PC-3 (cell line): ENCODE data around the gene TMEM192. TPM values are rescaled to one million over a fixed set of nuclear protein-coding genes. Genes with fewer than 3 reads are reported as not detected.
"Not testable (repeated sequence)": the region's sequence is repeated elsewhere in the genome, so short reads cannot be mapped to it uniquely, and the experiment has no call there.

Experiments used
- ATAC-seq: fragments of 200-7000 bp; cut with Tn5 transposase; 2 replicates; pipeline ENCODE4 v1.9.1; 2020; ENCODE audit warnings: mild to moderate bottlenecking, moderate library complexity
- BruUV-seq: library from RNA; stranded (reverse); fragments of 400-500 nt; replicated peaks from 2 replicates; lab custom pipeline; 2021; lab: Mats Ljungman, UMichigan
- CTCF ChIA-PET: fragments of 300-600 bp; sonication (Branson Sonifier 250); formaldehyde crosslinking; loops from one replicate; lab custom pipeline; 2022; ENCODE audit warnings: antibody characterized with exemption; lab: Charles Lee
- POLR2A ChIA-PET: fragments of 300-600 bp; sonication (Branson Sonifier 250); formaldehyde crosslinking; loops from one replicate; lab custom pipeline; 2022; ENCODE audit warnings: antibody characterized with exemption; ENCODE audit not compliant: unreplicated experiment; lab: Charles Lee
- DNase-seq: peaks from one replicate; pipeline ENCODE4 v3.0.0-alpha.2; 2015
- H2AFZ ChIP-seq: fragments of 300-600 bp; sonication (generic); 2 replicates; pipeline ENCODE4 v1.6.0; 2016; ENCODE audit warnings: antibody characterized with exemption, low read length
- H3F3A ChIP-seq: fragments of 300-600 bp; sonication (generic); one replicate; pipeline ENCODE4 v1.6.0; 2017; ENCODE audit warnings: antibody characterized with exemption, low read length, control low read depth, mild to moderate bottlenecking; ENCODE audit not compliant: unreplicated experiment
- H3K27ac ChIP-seq: fragments of 300-600 bp; sonication (generic); 2 replicates; pipeline ENCODE4 v1.5.1; 2016; ENCODE audit warnings: mild to moderate bottlenecking, low read length
- H3K27me3 ChIP-seq: fragments of 300-600 bp; sonication (generic); 2 replicates; pipeline ENCODE4 v1.6.1; 2016; ENCODE audit warnings: low read length, mixed read lengths
- H3K36me3 ChIP-seq: fragments of 300-600 bp; sonication (generic); 2 replicates; pipeline ENCODE4 v1.6.1; 2016; ENCODE audit warnings: low read depth, mixed run types, low read length, mixed read lengths
- H3K4me1 ChIP-seq: fragments of 300-600 bp; sonication (generic); 2 replicates; pipeline ENCODE4 v1.5.1; 2016; ENCODE audit warnings: low read length; ENCODE audit not compliant: insufficient read depth
- H3K4me2 ChIP-seq: fragments of 300-600 bp; sonication (generic); 2 replicates; pipeline ENCODE4 v1.6.0; 2016; ENCODE audit warnings: low read length
- H3K4me3 ChIP-seq: fragments of 300-600 bp; sonication (generic); 2 replicates; pipeline ENCODE4 v1.5.1; 2016; ENCODE audit warnings: mild to moderate bottlenecking, low read length, mixed read lengths
- H3K79me2 ChIP-seq: fragments of 300-600 bp; sonication (generic); 2 replicates; pipeline ENCODE4 v1.6.1; 2017; ENCODE audit warnings: low read length, mixed read lengths
- H3K9ac ChIP-seq: fragments of 300-600 bp; sonication (generic); 2 replicates; pipeline ENCODE4 v1.6.0; 2016; ENCODE audit warnings: mild to moderate bottlenecking, low read length
- H3K9me2 ChIP-seq: fragments of 300-600 bp; sonication (generic); replicated peaks from 2 replicates; pipeline ENCODE4 v1.6.1; 2016; ENCODE audit warnings: mixed run types, low read length, mixed read lengths
- H3K9me3 ChIP-seq: fragments of 300-600 bp; sonication (generic); 2 replicates; pipeline ENCODE4 v1.6.1; 2016; ENCODE audit warnings: low read length, mixed read lengths
- H4K20me1 ChIP-seq: fragments of 300-600 bp; sonication (generic); 2 replicates; pipeline ENCODE4 v1.6.1; 2016; ENCODE audit warnings: low read length, mixed read lengths
- EZH2 ChIP-seq: fragments of 300-600 bp; sonication (generic); IDR thresholded peaks from one replicate; pipeline ENCODE4 v1.6.1; 2017; ENCODE audit warnings: antibody characterized with exemption, mild to moderate bottlenecking, low read length; ENCODE audit not compliant: unreplicated experiment
- EZH2phosphoT487 ChIP-seq: fragments of 300-600 bp; sonication (generic); IDR thresholded peaks from 2 replicates; pipeline ENCODE4 v1.6.1; 2018; ENCODE audit warnings: mild to moderate bottlenecking, antibody characterized with exemption, low read length, borderline replicate concordance
- intact Hi-C: fragments of 100-400 bp; cut with micrococcal nuclease; formaldehyde crosslinking; loops from 2 replicates; pipeline ENCODE4 v1.9.0; 2023
- total RNA-seq: library from RNA; depleted of rRNA; stranded (reverse); fragments of >200 nt; gene quantifications from 2 replicates; pipeline ENCODE4 v1.2.3, GENCODE V29; 2014
- TF ChIP-seq, protein P1 (sequence below): fragments of 300-600 bp; sonication (generic); conservative IDR thresholded peaks from 2 replicates; pipeline ENCODE4 v1.5.1; 2017; ENCODE audit warnings: antibody characterized with exemption, low read depth, mild to moderate bottlenecking, low read length

Gene TMEM192
- total RNA-seq, 1 experiment from 2014 or later = 7.4 TPM

DNA sequence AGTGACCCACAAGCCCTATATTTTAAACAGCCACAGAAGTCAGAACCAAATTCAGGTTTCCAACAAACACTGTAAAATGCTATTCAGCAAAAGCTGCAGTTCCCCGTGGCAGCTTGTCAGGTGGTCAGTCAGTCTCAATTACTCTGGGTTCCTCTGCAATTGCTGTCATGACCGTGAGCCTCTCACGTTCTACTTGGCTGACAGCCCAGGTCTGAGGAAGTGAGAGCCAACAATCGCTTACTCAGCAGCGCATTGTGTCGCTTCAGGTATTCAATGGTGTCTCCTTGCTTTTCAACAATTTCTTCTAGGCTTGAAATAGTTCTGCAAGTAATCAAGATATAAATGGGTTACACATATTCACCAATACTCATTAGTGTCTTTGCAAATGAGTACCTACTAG, 33.2 kb downstream of the TMEM192 start:
- Histone ChIP-seq H3K9ac (no peak overlapping the region), H3F3A (no peaks in the 10 kb centered on the region), H2AFZ (no peak overlapping the region), H3K27ac (no peak overlapping the region), H3K27me3 (no peaks in the 10 kb centered on the region), H3K4me3 (no peak overlapping the region), H4K20me1 (no peaks in the 10 kb centered on the region), H3K9me3 (no peaks in the 10 kb centered on the region), H3K9me2 (no peaks in the 10 kb centered on the region), H3K4me2 (no peak overlapping the region), H3K36me3 (no peaks in the 10 kb centered on the region), H3K79me2 (no peaks in the 10 kb centered on the region), H3K4me1 (no peaks in the 10 kb centered on the region)
- TF ChIP-seq EZH2phosphoT487 (no peak), EZH2 (no peak)
- TF ChIP-seq, protein P1, sequence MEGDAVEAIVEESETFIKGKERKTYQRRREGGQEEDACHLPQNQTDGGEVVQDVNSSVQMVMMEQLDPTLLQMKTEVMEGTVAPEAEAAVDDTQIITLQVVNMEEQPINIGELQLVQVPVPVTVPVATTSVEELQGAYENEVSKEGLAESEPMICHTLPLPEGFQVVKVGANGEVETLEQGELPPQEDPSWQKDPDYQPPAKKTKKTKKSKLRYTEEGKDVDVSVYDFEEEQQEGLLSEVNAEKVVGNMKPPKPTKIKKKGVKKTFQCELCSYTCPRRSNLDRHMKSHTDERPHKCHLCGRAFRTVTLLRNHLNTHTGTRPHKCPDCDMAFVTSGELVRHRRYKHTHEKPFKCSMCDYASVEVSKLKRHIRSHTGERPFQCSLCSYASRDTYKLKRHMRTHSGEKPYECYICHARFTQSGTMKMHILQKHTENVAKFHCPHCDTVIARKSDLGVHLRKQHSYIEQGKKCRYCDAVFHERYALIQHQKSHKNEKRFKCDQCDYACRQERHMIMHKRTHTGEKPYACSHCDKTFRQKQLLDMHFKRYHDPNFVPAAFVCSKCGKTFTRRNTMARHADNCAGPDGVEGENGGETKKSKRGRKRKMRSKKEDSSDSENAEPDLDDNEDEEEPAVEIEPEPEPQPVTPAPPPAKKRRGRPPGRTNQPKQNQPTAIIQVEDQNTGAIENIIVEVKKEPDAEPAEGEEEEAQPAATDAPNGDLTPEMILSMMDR = no peak
- BruUV-seq = no TSS peak
- intact Hi-C loops = no loop called here
- POLR2A ChIA-PET = no interaction called here
- ATAC-seq = peak; percentile 54
- DNase-seq = peak; percentile 31
- CTCF ChIA-PET = no interaction called here

DNA sequence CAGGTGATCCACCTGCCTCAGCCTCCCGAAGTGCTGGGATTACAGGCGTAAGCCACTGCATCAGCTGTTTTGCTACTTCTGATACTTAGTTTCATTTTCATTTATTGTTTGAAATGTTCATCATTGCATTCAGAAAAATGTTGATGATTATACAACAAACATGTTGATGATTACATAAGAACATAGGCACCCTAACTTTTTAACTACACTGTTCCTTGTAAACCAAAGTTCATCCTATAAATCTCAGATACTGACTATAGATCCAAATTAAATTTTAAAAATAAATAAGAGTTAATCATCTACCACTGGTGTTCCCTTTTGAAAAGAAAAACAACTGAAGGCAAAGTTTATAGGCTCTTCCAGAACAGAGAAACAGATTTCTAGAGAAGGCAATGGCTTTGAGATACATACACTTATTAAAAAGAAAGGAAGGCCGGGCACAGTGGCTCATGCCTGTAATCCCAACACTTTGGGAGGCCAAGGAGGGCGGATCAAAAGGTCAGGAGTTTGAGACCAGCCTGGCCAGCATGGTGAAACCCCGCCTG, 35.6 kb downstream of the TMEM192 start:
- Histone ChIP-seq H3K4me3 (no peak overlapping the region), H3K4me1 (no peaks in the 10 kb centered on the region), H4K20me1 (no peaks in the 10 kb centered on the region), H3K27me3 (no peaks in the 10 kb centered on the region), H3K79me2 (no peaks in the 10 kb centered on the region), H3K27ac (no peak overlapping the region), H3K9me2 (no peaks in the 10 kb centered on the region), H3F3A (no peaks in the 10 kb centered on the region), H3K36me3 (no peaks in the 10 kb centered on the region), H2AFZ (no peak overlapping the region), H3K4me2 (no peak overlapping the region), H3K9ac (no peak overlapping the region), H3K9me3 (no peaks in the 10 kb centered on the region)
- ATAC-seq (no peak), DNase-seq (no peak)
- BruUV-seq = no TSS peak
- TF ChIP-seq EZH2phosphoT487 (no peak), EZH2 (no peak)
- TF ChIP-seq, protein P1 = no peak
- ChIA-PET POLR2A (no interaction called here), CTCF (no interaction called here)
- intact Hi-C loops = no loop called here

DNA sequence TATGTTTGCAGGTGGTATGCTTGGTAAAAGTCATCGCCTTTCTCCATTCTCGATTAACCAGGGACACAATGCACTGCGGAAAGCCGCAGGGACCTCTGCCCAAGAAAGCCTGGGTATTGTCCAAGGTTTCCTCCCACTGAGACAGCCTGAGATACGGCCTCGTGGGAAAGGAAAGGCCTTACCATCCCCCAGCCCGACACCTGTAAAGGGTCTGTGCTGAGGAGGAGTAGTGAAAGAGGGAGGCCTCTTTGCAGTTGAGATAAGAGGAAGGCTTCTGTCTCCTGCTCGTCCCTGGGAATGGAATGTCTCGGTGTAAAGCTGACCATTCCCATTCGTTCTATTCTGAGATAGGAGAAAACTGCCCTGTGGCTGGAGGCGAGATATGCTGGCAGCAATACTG, 39.3 kb downstream of the TMEM192 start:
- H3F3A ChIP-seq, H3K79me2 ChIP-seq, H3K27me3 ChIP-seq, DNase-seq, CTCF ChIA-PET, H3K4me2 ChIP-seq, POLR2A ChIA-PET, intact Hi-C loops, H3K9me2 ChIP-seq, H4K20me1 ChIP-seq, H3K4me1 ChIP-seq, H3K9me3 ChIP-seq, H3K4me3 ChIP-seq, BruUV-seq, ATAC-seq, H3K9ac ChIP-seq, H3K36me3 ChIP-seq, H2AFZ ChIP-seq, H3K27ac ChIP-seq: not testable (repeated sequence)
